HG02623 (cell line): Measurements from ENCODE around the gene GPR152.
A peak's percentile ranks its signal among the peaks of the same experiment; 100 is the strongest.
"Not testable (repeated sequence)": the region's sequence is repeated elsewhere in the genome, so short reads cannot be mapped to it uniquely, and the experiment has no call there.

Experiments used
- ATAC-seq: cut with Tn5 transposase; IDR thresholded peaks from one replicate; pipeline ENCODE4 v1.9.1; 2021; ENCODE audit warnings: moderate library complexity; ENCODE audit not compliant: unreplicated experiment

GPR152 gene

DNA sequence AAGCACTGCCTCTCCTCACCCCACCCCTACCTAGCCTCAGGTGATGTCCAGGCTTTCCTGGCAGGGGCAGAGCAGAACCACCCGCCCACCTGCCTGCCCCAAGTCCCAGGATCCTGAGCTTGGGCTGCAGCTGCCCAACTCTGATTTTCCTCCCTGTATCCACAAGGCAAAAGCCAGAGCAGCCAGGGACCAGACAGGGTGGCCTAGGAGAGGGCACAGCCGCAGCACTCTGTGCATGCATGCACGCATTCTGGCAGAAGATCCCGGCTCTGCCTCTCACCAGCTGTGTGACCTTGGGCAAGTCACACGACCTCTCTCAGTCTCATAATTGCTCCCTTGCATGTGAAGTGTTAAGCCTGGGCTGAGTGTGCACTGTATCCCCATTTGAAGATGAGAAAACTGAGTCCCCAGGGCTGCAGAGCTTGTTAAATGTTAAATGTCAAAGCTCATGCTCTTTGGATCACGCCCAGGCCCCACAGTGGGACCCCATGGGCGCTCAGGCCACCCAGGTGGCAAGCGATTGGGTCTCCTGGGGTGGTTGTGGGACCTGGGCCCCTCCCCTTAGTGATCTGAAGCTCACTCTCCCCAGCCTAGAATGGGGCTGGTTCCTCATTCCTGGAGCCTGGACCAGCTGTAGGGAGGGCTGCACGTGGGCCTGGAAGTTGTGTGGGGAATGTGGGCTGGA, 39.9 kb downstream of the GPR152 start:
- no peak for ATAC-seq

GRCh38 chr11:67411785-67412152, 40.8 kb downstream of the GPR152 start:
- ATAC-seq: no peak

DNA sequence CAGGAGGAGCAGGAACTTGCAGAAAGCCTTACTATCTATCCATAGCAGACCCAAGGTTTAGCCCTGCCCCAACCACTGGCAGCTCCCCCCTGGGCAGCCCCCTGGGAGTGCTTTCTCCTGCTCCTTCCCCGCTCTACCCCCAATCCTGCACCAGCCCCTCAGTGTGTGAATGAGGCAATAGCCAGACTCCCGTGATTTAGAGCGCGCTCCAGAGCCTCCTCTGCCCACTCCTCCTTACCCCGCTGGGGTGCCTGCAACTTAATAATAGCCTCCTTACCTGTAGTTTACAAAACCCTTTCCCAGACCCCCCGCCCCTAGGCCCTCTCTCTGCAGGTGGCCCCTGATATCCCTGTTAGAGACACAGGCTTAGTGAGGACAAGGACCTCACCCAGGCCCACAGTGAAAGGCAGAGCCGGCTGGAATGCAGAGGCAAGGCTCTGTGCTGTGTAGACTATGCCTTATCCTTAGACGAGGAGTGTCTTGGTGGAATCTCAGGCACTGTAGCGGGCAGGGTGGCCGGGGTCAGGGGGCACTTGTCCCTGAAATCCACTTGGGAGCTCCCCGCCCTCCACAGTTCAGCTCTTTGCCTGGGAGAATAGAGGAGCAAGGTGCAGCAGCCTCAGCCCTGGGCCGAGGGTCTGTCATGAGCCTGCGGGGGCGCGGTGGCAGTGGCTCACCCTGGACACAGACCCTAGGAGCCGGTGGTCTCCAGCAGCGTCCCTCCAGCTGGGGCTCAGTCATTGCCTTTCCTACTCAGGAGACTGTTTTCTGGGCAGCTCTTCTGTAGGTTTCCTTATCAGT, 41.3 kb downstream of the GPR152 start:
- no peak for ATAC-seq

GRCh38 chr11:67410369-67410831, 42.1 kb downstream of the GPR152 start:
- no peak for ATAC-seq

DNA sequence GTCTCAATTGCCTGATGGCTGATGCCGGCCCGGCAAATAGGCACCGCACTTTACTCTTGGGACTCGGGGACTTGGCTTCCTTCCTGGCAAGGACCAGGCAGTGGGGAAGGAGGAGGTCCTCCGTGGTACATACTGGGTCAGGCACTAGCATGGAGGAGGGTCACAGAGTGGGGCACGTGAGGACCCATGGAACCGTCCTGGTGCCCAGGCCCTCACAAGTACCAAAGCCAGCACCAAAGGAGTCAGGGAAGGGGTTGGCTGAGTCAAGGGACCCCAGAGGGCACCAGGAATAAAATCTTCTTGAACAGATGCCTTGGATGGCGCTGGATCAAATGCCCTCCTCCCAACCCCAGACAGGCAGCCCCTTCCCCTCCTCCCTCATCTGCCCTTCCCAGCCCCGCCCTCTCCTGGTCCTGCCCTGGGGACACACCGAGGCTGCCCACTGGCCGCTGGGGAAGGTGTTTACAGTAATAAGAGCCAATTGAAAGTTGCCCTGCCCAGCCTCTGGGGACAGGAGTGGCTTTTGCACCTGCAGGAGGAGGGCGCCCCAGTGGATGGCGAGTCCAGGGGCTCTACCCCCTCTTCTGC, 42.7 kb downstream of the GPR152 start:
- ATAC-seq: no peak

GRCh38 chr11:67409261-67409666, 43.3 kb downstream of the GPR152 start:
- ATAC-seq: peak; percentile 52

DNA sequence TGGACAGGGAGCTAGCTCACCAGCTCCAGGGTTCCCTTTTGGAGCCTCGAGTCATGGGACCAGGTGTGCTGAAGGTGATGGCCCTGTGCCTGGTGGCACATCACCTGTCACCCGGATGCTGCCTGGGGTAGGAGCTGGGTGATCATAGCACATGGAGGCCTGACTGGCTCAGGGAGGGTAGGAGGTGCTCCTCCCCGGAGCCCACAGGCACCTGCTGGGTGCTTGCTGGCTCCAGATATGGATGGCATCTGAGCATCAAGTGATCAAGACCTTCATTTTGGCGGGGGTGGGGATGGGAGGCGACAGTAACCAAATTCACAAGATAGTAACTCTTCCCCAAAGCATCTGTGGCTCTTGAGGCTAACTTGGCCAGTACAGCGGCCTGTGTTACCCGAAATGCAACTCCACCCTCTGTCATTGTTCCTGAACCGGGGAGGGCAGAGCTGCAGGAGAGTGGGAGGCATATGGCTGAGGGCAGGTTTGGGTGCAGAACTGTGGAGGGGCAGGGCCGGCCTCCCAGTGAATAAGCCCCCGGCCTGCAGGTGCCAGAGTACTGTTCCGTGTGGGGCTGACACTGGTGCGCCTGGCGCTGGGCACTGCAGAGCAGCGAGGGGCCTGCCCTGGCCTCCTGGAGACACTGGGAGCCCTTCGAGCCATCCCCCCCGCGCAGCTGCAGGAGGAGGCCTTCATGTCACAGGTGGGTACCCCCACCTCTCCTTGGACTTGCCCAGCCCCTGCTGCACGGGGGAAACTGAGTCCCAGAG, 43.9 kb downstream of the GPR152 start:
- ATAC-seq: peak; percentile 12

DNA sequence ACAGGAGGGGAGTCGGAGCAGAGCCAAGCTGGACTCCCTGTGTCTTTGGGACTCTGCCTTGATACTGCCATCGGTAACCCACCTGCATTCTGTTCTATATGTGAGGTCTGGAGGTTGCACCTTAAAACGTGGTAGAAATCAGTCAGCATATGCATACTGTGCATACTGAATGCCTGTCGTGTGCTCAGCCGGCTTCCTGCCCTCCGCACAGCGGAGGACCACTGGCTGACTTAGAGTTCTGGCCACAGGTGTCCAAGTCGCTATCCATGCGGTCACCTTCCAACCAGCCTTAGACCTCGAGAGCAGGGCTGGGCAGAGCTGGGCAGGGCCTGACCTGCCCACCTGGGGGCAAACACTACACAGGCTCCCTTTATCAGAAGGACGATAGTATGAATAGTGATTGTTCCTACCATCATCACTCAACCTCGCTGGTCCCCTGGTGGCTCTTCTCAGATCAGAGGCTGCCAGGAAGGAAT, 44.8 kb downstream of the GPR152 start:
- no peak for ATAC-seq

GRCh38 chr11:67406969-67407687, 45.4 kb downstream of the GPR152 start:
- ATAC-seq: no peak

DNA sequence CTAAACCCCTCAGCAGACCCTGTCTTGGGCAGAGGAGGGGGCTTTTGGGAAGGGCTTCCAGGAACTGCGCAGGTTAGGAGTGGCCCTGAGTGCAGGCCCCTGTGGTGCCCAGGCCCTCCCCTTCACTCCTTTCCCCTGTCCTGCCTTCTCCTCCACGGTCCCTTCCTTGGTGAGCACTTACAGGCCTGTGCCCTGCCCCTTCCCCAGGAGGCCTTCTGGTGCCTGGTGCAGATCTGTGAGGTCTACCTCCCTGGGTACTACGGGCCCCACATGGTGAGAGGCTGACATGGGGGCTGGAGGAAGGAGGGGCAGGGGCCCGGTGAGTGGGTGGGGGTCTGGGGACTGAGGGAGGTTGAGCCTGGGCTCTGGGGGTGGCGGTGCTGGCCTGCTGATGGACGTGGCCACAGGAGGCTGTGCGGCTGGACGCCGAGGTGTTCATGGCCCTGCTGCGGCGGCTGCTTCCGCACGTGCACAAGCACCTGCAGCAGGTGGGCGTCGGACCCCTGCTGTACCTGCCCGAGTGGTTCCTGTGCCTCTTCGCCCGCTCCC, 46.0 kb downstream of the GPR152 start:
- no peak for ATAC-seq

GRCh38 chr11:67405688-67406339, 46.7 kb downstream of the GPR152 start:
- ATAC-seq: no peak

- no peak for ATAC-seq
Observed at GRCh38 chr11:67405196-67405567, 47.3 kb downstream of the GPR152 start.

GRCh38 chr11:67404515-67405195, 47.9 kb downstream of the GPR152 start:
- ATAC-seq: no peak

GRCh38 chr11:67403085-67403484, 49.4 kb downstream of the GPR152 start:
- not testable (repeated sequence) for ATAC-seq

DNA sequence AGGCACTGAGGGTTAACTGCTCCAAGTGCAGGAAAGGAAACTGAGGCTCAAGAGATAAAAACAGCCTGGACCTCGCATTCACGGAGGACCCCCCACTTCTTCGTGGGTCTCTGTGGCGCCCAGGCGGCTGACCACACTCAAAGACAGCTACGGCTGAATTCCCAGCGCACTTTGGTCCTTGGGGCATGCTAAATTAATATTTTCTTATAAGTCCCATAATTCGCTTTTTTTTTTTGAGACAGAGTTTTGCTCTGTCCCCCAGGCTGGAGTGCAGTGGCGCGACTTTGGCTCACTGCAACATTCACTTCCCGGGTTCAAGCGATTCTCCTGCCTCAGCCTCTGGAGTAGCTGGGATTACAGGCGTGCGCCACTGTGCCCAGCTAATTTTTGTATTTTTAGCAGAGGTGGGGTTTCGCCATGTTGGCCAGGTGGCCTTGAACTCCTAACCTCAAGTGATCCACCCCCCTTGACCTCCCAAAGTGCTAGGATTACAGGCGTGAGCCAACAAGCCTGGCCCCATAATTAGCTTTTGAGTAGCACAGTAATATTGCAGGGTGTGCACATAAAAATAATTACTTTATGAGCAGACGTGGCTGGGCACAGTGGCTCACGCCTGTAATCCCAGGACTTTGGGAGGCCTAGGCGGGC, 50.2 kb downstream of the GPR152 start:
- not testable (repeated sequence) for ATAC-seq

DNA sequence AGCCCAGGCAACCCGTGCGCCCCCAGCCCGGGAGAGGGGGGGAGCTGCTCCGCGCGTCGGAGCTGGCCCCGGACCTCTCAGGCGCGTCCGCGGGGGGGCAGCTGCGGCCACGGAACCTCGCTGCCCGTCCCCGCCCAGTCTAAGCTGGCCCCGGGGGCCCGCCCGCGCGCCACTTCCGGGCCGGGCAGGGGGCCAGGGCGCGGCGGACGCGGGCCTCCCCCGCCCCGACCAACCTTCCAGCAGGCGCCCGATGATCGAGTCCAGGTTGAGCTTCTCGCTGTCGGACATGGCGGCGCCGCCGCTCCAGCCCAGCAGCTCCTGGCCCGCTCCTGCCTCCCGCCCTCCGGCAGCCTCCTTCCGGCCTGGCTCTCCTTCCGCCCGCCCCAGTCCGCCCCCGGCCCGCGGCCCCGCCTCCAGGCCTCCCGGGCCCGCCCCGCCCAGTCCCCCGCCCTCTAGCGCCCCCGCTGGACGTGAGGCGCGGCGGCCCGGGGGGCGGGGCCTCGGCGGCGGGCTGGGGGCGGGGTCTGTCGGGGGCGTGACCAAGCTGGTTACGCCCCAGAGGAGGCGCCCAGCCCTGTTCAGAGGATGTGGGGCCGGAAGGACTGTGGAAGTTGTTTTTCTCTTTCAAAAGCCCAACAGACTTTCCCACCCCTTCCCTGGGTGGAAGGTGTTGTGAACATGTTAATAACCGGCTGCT, 50.9 kb downstream of the GPR152 start, which contains the start of gene PPP1CA:
PPP1CA (minus strand) TSS at position 364 of the 697 bp plus-strand sequence; CDS start at position 288, 76 bp downstream.
- ATAC-seq: peak; percentile 66
